ENCODE measurements around the gene SDK2. TPM values are rescaled to one million over a fixed set of nuclear protein-coding genes. Genes with fewer than 3 reads are reported as not detected.

The SDK2 gene
- polyA plus RNA-seq, 1 of the 3 experiments (the other 2 are of a cell fraction): 0.02 TPM

GRCh38 chr17:73465953-73466230 lies 178.4 kb downstream of the SDK2 start:
- no peaks in the 10 kb centered on the region for H3K36me3 ChIP-seq (replicated peaks in 1 of 2; ENCODE audit: control insufficient read depth in 1 of 2, insufficient read depth in 2 of 2, low read length in 1 of 2)
- 15% methylated on average over 2 of the region's 2 CpGs for WGBS (ENCODE audit: low lambda C conversion rate)
- peaks cover 0 to 10% of the 10 kb centered on the region in 2 experiments; a peak in 1 of 4 replicates for H3K4me1 ChIP-seq (ENCODE audit: control insufficient read depth in 1 of 2, insufficient read depth in 2 of 2, low read depth in 1 of 2, low read length in 1 of 2)
- no peaks in the 10 kb centered on the region for H3F3A ChIP-seq (replicated peaks; ENCODE audit: insufficient read depth)
- H2AFZ ChIP-seq (ENCODE audit: low read depth): no peak overlapping the region
- no peak overlapping the region for H3K4me3 ChIP-seq (ENCODE audit: low read depth in 2 of 2, low read length in 1 of 2)
- no peaks in the 10 kb centered on the region for H3K79me2 ChIP-seq (ENCODE audit: insufficient read depth)
- ChIA-PET CTCF (interaction anchor here (1.6 to 3.3 kb wide), 2 partner anchors 36 to 244 kb away, joined by 4 to 14 read pairs; no protein-coding TSS in a partner anchor), POLR2A (no interaction called here)
- H4K20me1 ChIP-seq (ENCODE audit: insufficient read depth): no peaks in the 10 kb centered on the region
- no peak for TF ChIP-seq USF2 (IDR thresholded peaks at IDR 0.05; ENCODE audit: borderline replicate concordance, low read depth, low read length)
- TF ChIP-seq IRF3 (IDR thresholded peaks at IDR 0.05; ENCODE audit: low read depth, low read length): no peak
- no peak for TF ChIP-seq RFX5 (IDR thresholded peaks at IDR 0.05; ENCODE audit: low read length)
- no peak for TF ChIP-seq RXRA (IDR thresholded peaks at IDR 0.05; ENCODE audit: borderline replicate concordance, low read depth)
- TF ChIP-seq TAF1 (IDR thresholded peaks at IDR 0.05; ENCODE audit: borderline replicate concordance, low read depth, low read length): no peak
- TF ChIP-seq RAD21 (IDR thresholded peaks at IDR 0.05; ENCODE audit: low read length): no peak
- DNase-seq: no peak
- H3K9ac ChIP-seq: no peak overlapping the region
- no peaks in the 10 kb centered on the region for H3K9me3 ChIP-seq
- no peak overlapping the region for H3K4me2 ChIP-seq
- H3K27ac ChIP-seq (ENCODE audit: low read depth in 2 of 2, low read length in 1 of 2): no peak overlapping the region
- H3K27me3 ChIP-seq (ENCODE audit: insufficient read depth): no peaks in the 10 kb centered on the region
- H3K9me2 ChIP-seq: no peaks in the 10 kb centered on the region

- no peaks in the 10 kb centered on the region for H3K36me3 ChIP-seq (replicated peaks in 1 of 2; ENCODE audit: control insufficient read depth in 1 of 2, insufficient read depth in 2 of 2, low read length in 1 of 2)
- TF ChIP-seq RFX5 (IDR thresholded peaks at IDR 0.05; ENCODE audit: low read length): no peak
- no peak for TF ChIP-seq MAX (IDR thresholded peaks at IDR 0.05; ENCODE audit: low read depth)
- no peak for TF ChIP-seq FOXJ3 (CRISPR knock-in tag; IDR thresholded peaks at IDR 0.05)
- no peak for TF ChIP-seq MEF2A (IDR thresholded peaks at IDR 0.05; ENCODE audit: borderline replicate concordance, low read depth)
- ChIA-PET CTCF (interaction anchor here (1.1 to 1.4 kb wide), 2 partner anchors 36 to 42 kb away, joined by 3 read pairs; no protein-coding TSS in a partner anchor), POLR2A (no interaction called here)
- no peaks in the 10 kb centered on the region for H3K9me3 ChIP-seq
- DNase-seq: no peak
- H3K27me3 ChIP-seq (ENCODE audit: insufficient read depth): no peaks in the 10 kb centered on the region
- H3K79me2 ChIP-seq (ENCODE audit: insufficient read depth): no peaks in the 10 kb centered on the region
- 41% methylated on average over 9 of the region's 9 CpGs for WGBS (ENCODE audit: low lambda C conversion rate)
- no peak overlapping the region for H3K4me2 ChIP-seq
- H3K4me3 ChIP-seq (ENCODE audit: low read depth in 2 of 2, low read length in 1 of 2): no peak overlapping the region
- no peaks in the 10 kb centered on the region for H4K20me1 ChIP-seq (ENCODE audit: insufficient read depth)
- H2AFZ ChIP-seq (ENCODE audit: low read depth): no peak overlapping the region
- peaks cover 0 to 10% of the 10 kb centered on the region in 2 experiments; a peak in 1 of 4 replicates for H3K4me1 ChIP-seq (ENCODE audit: control insufficient read depth in 1 of 2, insufficient read depth in 2 of 2, low read depth in 1 of 2, low read length in 1 of 2)
- no peaks in the 10 kb centered on the region for H3F3A ChIP-seq (replicated peaks; ENCODE audit: insufficient read depth)
- no peak overlapping the region for H3K27ac ChIP-seq (ENCODE audit: low read depth in 2 of 2, low read length in 1 of 2)
- no peaks in the 10 kb centered on the region for H3K9me2 ChIP-seq
- H3K9ac ChIP-seq: no peak overlapping the region
Observed at GRCh38 chr17:73465130-73465952, 178.9 kb downstream of the SDK2 start.
